Tibial nerve (tissue), 4 donors: ENCODE data around the gene TSPAN6. TPM values are rescaled to one million over a fixed set of nuclear protein-coding genes. Genes with fewer than 3 reads are reported as not detected.

Experiments used
- DNase-seq, 2 donors: peaks; one replicate each; pipeline ENCODE4 v3.0.0-alpha.2; 2019; ENCODE audit warnings: low spot score in 2 of 2
- H3K27ac ChIP-seq, 4 donors: fragments of 200-600 bp; sonication (generic) in 3 of 4; one replicate each; pipeline ENCODE4 v1.5.1; 2017 to 2019; ENCODE audit warnings: mild to moderate bottlenecking in 1 of 4
- H3K27me3 ChIP-seq, 2 donors: fragments of 200-600 bp; sonication (generic) in 1 of 2; one replicate each; pipeline versions ENCODE4 v1.5.1 to v1.6.0; 2017 to 2019
- H3K36me3 ChIP-seq, 3 donors: fragments of 200-600 bp; sonication (generic); one replicate each; pipeline ENCODE4 v1.5.1; 2018 to 2019
- H3K4me1 ChIP-seq, 4 donors: fragments of 200-600 bp; sonication (generic) in 3 of 4; one replicate each; pipeline ENCODE4 v1.5.1; 2017 to 2019
- H3K4me3 ChIP-seq, 4 donors: fragments of 200-600 bp; sonication (generic) in 3 of 4; one replicate each; pipeline ENCODE4 v1.5.1; 2017 to 2019; ENCODE audit warnings: mild to moderate bottlenecking in 1 of 4, moderate library complexity in 1 of 4
- H3K9me3 ChIP-seq, 4 donors: fragments of 200-600 bp; sonication (generic) in 3 of 4; one replicate each; pipeline ENCODE4 v1.5.1; 2017 to 2019
- EP300 ChIP-seq, 2 donors: sonication (generic); formaldehyde crosslinking; IDR thresholded peaks; one replicate each; pipeline ENCODE4 v1.6.1; 2017; ENCODE audit warnings: antibody characterized with exemption in 2 of 2, mild to moderate bottlenecking in 1 of 2
- POLR2A ChIP-seq, 2 donors: fragments of 450-650 bp; IDR thresholded peaks; one replicate each; pipeline ENCODE4 v1.6.1; 2017; ENCODE audit warnings: antibody characterized with exemption in 2 of 2, mild to moderate bottlenecking in 2 of 2, moderate library complexity in 2 of 2
- WGBS, 2 donors: methylation state at CpG; one replicate each; pipeline ENCODE4 v1.1.5; 2018; 5-methylcytosine and 5-hydroxymethylcytosine counted together
- total RNA-seq, 4 donors: library from RNA; depleted of rRNA; stranded (reverse); fragments of >200 nt; gene quantifications; one replicate each; pipeline ENCODE4 v1.1.0, GENCODE V29; 2016
- TF ChIP-seq, protein P1 (sequence below), 5 experiments: fragments of 200-600 bp in 3 of 5; fragments of 450-650 bp in 2 of 5; sonication (generic) in 3 of 5; IDR thresholded peaks; one replicate each; pipeline ENCODE4 v1.5.1; 2016 to 2019; ENCODE audit warnings: antibody characterized with exemption in 5 of 5, mild to moderate bottlenecking in 3 of 5, moderate library complexity in 2 of 5

Gene TSPAN6
- total RNA-seq, 4 donors from 2014 or later, result 31.5 to 34.1 (median 32.5) TPM

DNA sequence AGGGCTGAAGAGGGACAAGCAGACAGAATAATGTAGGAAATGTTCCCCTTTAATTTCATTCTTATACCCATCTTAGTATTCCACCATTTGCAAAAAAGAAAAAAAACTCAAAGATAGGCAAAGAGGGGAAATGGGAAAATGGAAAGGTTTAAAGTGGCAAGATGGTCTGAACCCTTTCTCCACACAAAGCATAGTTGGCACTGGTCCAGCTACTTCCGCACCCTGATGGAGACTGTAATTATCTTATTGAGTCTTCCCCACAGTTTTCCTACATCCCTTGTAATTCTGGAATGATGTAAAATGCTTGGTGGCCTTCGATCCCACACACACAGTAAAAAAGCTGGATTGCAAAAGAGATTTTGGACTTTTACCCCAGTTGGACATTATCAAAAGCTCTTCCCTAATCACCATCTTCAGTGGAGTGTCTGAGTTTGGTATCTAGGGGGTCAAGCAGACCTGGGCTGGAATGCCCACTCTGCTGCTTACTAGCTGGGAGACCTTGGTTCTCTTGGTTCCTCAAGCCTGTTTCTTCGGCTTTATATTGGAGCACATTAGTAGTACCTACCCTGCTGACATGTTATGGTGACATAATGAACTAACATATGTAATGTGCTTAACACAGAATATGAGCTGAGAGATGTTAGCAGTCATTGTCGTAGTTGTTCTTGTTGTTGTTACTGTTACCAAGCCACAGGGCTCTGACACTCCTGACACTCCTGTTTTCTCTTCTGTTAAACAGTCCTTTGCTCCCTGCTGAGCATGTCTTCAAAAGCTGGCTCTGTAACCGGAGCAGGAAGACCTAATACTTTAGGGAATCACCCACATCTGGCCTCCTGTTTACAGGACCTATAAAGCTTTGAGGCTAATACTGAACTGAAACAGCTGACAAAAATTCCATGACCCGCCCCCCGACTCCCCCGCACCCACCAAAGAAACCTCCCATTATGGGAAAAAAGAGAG, 12.1 kb upstream of the TSPAN6 start:
- H3K9me3 ChIP-seq, result no peaks in the 10 kb centered on the region
- TF ChIP-seq, protein P1, sequence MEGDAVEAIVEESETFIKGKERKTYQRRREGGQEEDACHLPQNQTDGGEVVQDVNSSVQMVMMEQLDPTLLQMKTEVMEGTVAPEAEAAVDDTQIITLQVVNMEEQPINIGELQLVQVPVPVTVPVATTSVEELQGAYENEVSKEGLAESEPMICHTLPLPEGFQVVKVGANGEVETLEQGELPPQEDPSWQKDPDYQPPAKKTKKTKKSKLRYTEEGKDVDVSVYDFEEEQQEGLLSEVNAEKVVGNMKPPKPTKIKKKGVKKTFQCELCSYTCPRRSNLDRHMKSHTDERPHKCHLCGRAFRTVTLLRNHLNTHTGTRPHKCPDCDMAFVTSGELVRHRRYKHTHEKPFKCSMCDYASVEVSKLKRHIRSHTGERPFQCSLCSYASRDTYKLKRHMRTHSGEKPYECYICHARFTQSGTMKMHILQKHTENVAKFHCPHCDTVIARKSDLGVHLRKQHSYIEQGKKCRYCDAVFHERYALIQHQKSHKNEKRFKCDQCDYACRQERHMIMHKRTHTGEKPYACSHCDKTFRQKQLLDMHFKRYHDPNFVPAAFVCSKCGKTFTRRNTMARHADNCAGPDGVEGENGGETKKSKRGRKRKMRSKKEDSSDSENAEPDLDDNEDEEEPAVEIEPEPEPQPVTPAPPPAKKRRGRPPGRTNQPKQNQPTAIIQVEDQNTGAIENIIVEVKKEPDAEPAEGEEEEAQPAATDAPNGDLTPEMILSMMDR (IDR thresholded peaks at IDR 0.05), result no peak
- TF ChIP-seq POLR2A (IDR thresholded peaks at IDR 0.05) (no peak), EP300 (IDR thresholded peaks at IDR 0.05) (no peak)
- peaks cover 2 to 9% of the 10 kb centered on the region in 2 donors for H3K27me3 ChIP-seq
- H3K27ac ChIP-seq, result peak overlapping the region; percentile 56 to 88 (median 76)
- no peaks in the 10 kb centered on the region for H3K36me3 ChIP-seq
- DNase-seq, result no peak
- WGBS, 2 donors, result 37 to 48% methylated on average over 8 of the region's 8 CpGs
- no peak overlapping the region for H3K4me3 ChIP-seq
- H3K4me1 ChIP-seq, result peaks cover 0 to 51% (median 11%) of the 10 kb centered on the region in 4 donors

DNA sequence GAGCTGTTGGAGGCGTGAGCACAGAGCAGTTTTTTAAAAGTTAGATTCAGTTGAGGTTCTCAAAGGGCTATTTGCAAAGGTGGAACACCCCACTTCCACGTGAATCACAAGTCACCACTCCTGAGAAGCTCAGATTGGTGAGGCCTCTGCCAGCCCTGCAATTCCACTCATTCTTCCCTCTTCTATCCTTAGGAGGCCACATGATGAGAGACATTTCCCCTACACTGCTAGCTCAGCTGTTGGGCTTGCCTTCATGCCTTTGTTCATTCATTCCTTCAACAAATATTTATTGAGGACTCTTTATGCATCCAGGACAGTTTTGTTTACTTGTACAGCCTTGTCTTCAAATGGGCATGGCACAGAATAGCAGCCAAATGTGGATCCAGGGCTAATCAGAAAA, 11.1 kb upstream of the TSPAN6 start:
- H3K36me3 ChIP-seq, result no peaks in the 10 kb centered on the region
- WGBS, 2 donors, result 60 to 64% methylated on average over 2 of the region's 2 CpGs
- TF ChIP-seq, protein P1 (IDR thresholded peaks at IDR 0.05), result no peak
- TF ChIP-seq EP300 (IDR thresholded peaks at IDR 0.05) (no peak), POLR2A (IDR thresholded peaks at IDR 0.05) (no peak)
- peak overlapping the region in 3 of 4 donors; percentile 65 to 88 (median 86) for H3K27ac ChIP-seq
- no peak overlapping the region for H3K4me3 ChIP-seq
- DNase-seq, result no peak
- no peaks in the 10 kb centered on the region for H3K9me3 ChIP-seq
- peaks cover 2 to 9% of the 10 kb centered on the region in 2 donors for H3K27me3 ChIP-seq
- peaks cover 0 to 60% (median 11%) of the 10 kb centered on the region in 4 donors for H3K4me1 ChIP-seq

DNA sequence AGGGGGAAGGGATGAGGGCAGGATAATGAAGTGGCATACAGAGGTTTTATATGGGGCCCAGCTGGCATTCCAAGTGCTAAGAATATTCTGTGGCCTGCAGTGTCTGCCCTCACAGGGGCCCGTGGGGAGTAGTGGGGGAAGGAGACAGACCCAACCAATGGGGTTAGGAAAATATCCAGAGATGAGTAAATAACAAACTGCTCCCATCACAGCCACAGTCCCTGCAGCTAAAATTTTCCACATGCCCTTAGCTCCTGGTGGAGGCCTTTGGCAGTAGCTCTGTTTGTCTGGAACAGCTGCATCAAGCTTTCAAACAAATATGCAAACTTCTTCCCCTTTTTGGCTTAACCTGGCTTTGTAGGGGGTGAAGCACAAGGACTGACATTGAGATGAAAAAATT, 10.5 kb upstream of the TSPAN6 start:
- peaks cover 2 to 9% of the 10 kb centered on the region in 2 donors for H3K27me3 ChIP-seq
- H3K9me3 ChIP-seq, result no peaks in the 10 kb centered on the region
- DNase-seq, result peak in 1 of 2 donors; percentile 16
- peak in 1 of 2 donors; percentile 37 for TF ChIP-seq EP300 (IDR thresholded peaks at IDR 0.05)
- no peak for TF ChIP-seq POLR2A (IDR thresholded peaks at IDR 0.05)
- TF ChIP-seq, protein P1 (IDR thresholded peaks at IDR 0.05), result peak in 1 of 5 experiments; percentile 40
- no peaks in the 10 kb centered on the region for H3K36me3 ChIP-seq
- peak overlapping the region in 1 of 4 donors; percentile 47 for H3K4me3 ChIP-seq
- H3K4me1 ChIP-seq, result peaks cover 0 to 60% (median 11%) of the 10 kb centered on the region in 4 donors
- H3K27ac ChIP-seq, result peak overlapping the region in 3 of 4 donors; percentile 19 to 88 (median 86)
- whole genome bisulfite sequencing, 2 donors, result 25 to 45% methylated on average over 1 of the region's 1 CpG

DNA sequence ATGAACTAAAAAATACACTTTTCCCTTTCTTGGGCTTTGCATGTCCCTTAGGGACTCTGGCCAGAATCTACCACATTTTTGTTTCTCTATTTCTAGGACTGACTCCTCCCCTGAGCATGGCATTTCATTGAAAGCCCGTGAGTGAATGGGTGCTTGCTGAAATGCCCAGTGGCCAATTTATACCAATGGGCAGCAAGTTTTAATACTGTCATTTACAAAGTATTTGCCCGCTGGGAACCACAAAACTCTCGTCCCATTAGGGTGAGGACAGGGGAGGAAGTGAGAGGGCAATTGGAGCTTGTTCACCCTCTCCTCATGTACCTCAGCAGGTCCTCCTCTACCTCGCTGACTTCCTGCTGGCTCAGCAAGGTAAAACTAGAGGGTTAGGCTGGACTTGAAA, 8.5 kb upstream of the TSPAN6 start:
- Histone ChIP-seq H3K4me3 (peak overlapping the region; percentile 15 to 47 (median 18)), H3K9me3 (no peaks in the 10 kb centered on the region), H3K27ac (peak overlapping the region in 3 of 4 donors; percentile 40 to 88 (median 86)), H3K4me1 (peaks cover 0 to 52% (median 11%) of the 10 kb centered on the region in 4 donors), H3K36me3 (no peaks in the 10 kb centered on the region), H3K27me3 (peaks cover 2 to 21% of the 10 kb centered on the region in 2 donors)
- DNase-seq, result no peak
- WGBS, 2 donors, result 47 to 49% methylated on average over 4 of the region's 4 CpGs
- no peak for TF ChIP-seq EP300 (IDR thresholded peaks at IDR 0.05)
- no peak for TF ChIP-seq POLR2A (IDR thresholded peaks at IDR 0.05)
- TF ChIP-seq, protein P1 (IDR thresholded peaks at IDR 0.05), result no peak
